GM12878 (cell line): Measurements from ENCODE around the gene CTSW. TPM values are rescaled to one million over a fixed set of nuclear protein-coding genes. Genes with fewer than 3 reads are reported as not detected.

Experiments used
- BHLHE40 ChIP-seq, 2 experiments: fragments of 450-650 bp in 1 of 2; IDR thresholded peaks; 2 replicates each; pipeline ENCODE4 v1.6.1; 2011 to 2017; ENCODE audit warnings: low read depth in 2 of 2, borderline replicate concordance in 1 of 2, improper control_type of control experiment in 1 of 2, low read length in 1 of 2, mild to moderate bottlenecking in 1 of 2
- CBFB ChIP-seq: IDR thresholded peaks from 2 replicates; pipeline ENCODE4 v1.6.1; 2016; ENCODE audit warnings: antibody characterized with exemption, low read depth
- MYC ChIP-seq: IDR thresholded peaks from 2 replicates; pipeline ENCODE4 v1.6.1; 2011; ENCODE audit warnings: mild to moderate bottlenecking, low read length, moderate library complexity, inconsistent platforms; ENCODE audit not compliant: insufficient read depth, insufficient replicate concordance, insufficient read length, severe bottlenecking
- NBN ChIP-seq: fragments of 450-650 bp; IDR thresholded peaks from 2 replicates; pipeline ENCODE4 v1.6.1; 2016
- NFYB ChIP-seq: IDR thresholded peaks from 2 replicates; pipeline ENCODE4 v1.6.1; 2011; ENCODE audit warnings: low read depth, mild to moderate bottlenecking, low read length, improper control_type of control experiment, moderate library complexity; ENCODE audit not compliant: insufficient read depth
- NR2C1 ChIP-seq: fragments of 450-650 bp; IDR thresholded peaks from 2 replicates; pipeline ENCODE4 v1.6.1; 2017; ENCODE audit warnings: antibody characterized with exemption, mild to moderate bottlenecking, moderate library complexity
- SIN3A ChIP-seq: IDR thresholded peaks from 2 replicates; pipeline ENCODE4 v1.6.1; 2012; ENCODE audit warnings: low read depth, low read length, improper control_type of control experiment
- STAT3 ChIP-seq: IDR thresholded peaks from 2 replicates; pipeline ENCODE4 v1.6.1; 2011; ENCODE audit warnings: low read depth, low read length, improper control_type of control experiment
- TCF7 ChIP-seq: IDR thresholded peaks from 2 replicates; pipeline ENCODE4 v1.6.1; 2014; ENCODE audit warnings: antibody characterized with exemption, borderline replicate concordance
- USF2 ChIP-seq: IDR thresholded peaks from 2 replicates; pipeline ENCODE4 v1.6.1; 2011; ENCODE audit warnings: low read depth, low read length, improper control_type of control experiment, borderline replicate concordance
- ZBTB40 ChIP-seq: fragments of 450-650 bp; IDR thresholded peaks from 2 replicates; pipeline ENCODE4 v1.6.1; 2016; ENCODE audit warnings: mild to moderate bottlenecking, moderate library complexity, borderline replicate concordance
- ZNF207 ChIP-seq: fragments of 450-650 bp; IDR thresholded peaks from 2 replicates; pipeline ENCODE4 v1.6.1; 2014; ENCODE audit warnings: antibody characterized with exemption, mild to moderate bottlenecking, borderline replicate concordance
- ZNF384 ChIP-seq: IDR thresholded peaks from 2 replicates; pipeline ENCODE4 v1.6.1; 2012; ENCODE audit warnings: low read depth, mild to moderate bottlenecking, low read length, improper control_type of control experiment, borderline replicate concordance
- polyA plus RNA-seq, 11 experiments: library from polyadenylated mRNA; depleted of rRNA in 4 of 11; unstranded in 6 of 11; stranded (reverse) in 5 of 11; fragments of >200 nt; fragmentation: Nextera tagmentation in 4 of 11; fragmentation: Illumina TruSeq in 1 of 11; extraction: Ambion mirVana in 4 of 11; extraction: Trizol in 1 of 11; gene quantifications; 1 replicate in 1 of 11; 2 replicates in 10 of 11; pipeline versions ENCODE4 v1.2.1 to v1.2.3, GENCODE V29; 2011 to 2016; ENCODE audit warnings: inconsistent platforms in 2 of 11, missing spikeins in 2 of 11, low read depth in 1 of 11
- total RNA-seq, 4 experiments: library from RNA; depleted of rRNA in 3 of 4; stranded (reverse); fragments of >200 nt in 3 of 4; fragmentation: Illumina TruSeq in 1 of 4; extraction: Trizol in 1 of 4; gene quantifications; 2 replicates each; pipeline versions ENCODE4 v1.2.1 to v1.2.3, GENCODE V29; 2013 to 2021
- TF ChIP-seq, protein P1 (sequence below): IDR thresholded peaks from 2 replicates; pipeline ENCODE4 v1.6.1; 2012; ENCODE audit warnings: low read length, inconsistent platforms
- TF ChIP-seq, protein P2 (sequence below): fragments of 450-650 bp; IDR thresholded peaks from 2 replicates; pipeline ENCODE4 v1.6.1; 2017; ENCODE audit warnings: mild to moderate bottlenecking, moderate library complexity

Gene CTSW
- total and polyA plus RNA-seq, 10 of the 15 experiments (the other 5 are each of a cell fraction or from before 2014, with no cell fraction given): 0.53 to 12.0 (median 1.7) TPM

- TF ChIP-seq ZBTB40 (peak; percentile 87; the same call in 1 of the 2 replicates), NFYB (no peak), TCF7 (no peak), STAT3 (no peak), CBFB (peak; percentile 24; the same call in 1 of the 2 replicates), BHLHE40 (IDR thresholded peaks at IDR 0.05; ENCODE audit: borderline replicate concordance in 1 of 2, low read depth in 2 of 2, low read length in 1 of 2) (peak; percentile 32 to 77; a peak in 2 of 4 replicates), USF2 (peak; percentile 72), NR2C1 (no peak), NBN (peak; percentile 89; the same call in 1 of the 2 replicates), MYC (no peak), SIN3A (peak; percentile 90; the same call in 1 of the 2 replicates), ZNF207 (peak; percentile 84; the same call in 1 of the 2 replicates), ZNF384 (0 out of 2 replicates have a peak, but pooled peaks have one; percentile 6)
- TF ChIP-seq, protein P1, sequence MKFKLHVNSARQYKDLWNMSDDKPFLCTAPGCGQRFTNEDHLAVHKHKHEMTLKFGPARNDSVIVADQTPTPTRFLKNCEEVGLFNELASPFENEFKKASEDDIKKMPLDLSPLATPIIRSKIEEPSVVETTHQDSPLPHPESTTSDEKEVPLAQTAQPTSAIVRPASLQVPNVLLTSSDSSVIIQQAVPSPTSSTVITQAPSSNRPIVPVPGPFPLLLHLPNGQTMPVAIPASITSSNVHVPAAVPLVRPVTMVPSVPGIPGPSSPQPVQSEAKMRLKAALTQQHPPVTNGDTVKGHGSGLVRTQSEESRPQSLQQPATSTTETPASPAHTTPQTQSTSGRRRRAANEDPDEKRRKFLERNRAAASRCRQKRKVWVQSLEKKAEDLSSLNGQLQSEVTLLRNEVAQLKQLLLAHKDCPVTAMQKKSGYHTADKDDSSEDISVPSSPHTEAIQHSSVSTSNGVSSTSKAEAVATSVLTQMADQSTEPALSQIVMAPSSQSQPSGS: no peak
- TF ChIP-seq, protein P2, sequence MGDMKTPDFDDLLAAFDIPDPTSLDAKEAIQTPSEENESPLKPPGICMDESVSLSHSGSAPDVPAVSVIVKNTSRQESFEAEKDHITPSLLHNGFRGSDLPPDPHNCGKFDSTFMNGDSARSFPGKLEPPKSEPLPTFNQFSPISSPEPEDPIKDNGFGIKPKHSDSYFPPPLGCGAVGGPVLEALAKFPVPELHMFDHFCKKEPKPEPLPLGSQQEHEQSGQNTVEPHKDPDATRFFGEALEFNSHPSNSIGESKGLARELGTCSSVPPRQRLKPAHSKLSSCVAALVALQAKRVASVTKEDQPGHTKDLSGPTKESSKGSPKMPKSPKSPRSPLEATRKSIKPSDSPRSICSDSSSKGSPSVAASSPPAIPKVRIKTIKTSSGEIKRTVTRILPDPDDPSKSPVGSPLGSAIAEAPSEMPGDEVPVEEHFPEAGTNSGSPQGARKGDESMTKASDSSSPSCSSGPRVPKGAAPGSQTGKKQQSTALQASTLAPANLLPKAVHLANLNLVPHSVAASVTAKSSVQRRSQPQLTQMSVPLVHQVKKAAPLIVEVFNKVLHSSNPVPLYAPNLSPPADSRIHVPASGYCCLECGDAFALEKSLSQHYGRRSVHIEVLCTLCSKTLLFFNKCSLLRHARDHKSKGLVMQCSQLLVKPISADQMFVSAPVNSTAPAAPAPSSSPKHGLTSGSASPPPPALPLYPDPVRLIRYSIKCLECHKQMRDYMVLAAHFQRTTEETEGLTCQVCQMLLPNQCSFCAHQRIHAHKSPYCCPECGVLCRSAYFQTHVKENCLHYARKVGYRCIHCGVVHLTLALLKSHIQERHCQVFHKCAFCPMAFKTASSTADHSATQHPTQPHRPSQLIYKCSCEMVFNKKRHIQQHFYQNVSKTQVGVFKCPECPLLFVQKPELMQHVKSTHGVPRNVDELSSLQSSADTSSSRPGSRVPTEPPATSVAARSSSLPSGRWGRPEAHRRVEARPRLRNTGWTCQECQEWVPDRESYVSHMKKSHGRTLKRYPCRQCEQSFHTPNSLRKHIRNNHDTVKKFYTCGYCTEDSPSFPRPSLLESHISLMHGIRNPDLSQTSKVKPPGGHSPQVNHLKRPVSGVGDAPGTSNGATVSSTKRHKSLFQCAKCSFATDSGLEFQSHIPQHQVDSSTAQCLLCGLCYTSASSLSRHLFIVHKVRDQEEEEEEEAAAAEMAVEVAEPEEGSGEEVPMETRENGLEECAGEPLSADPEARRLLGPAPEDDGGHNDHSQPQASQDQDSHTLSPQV: no peak
These were observed 22.7 kb upstream of the CTSW start (continued) for GRCh38 chr11:65856689-65857499.
